GM12878 (cell line): ENCODE data around the gene RCAN1. TPM values are rescaled to one million over a fixed set of nuclear protein-coding genes. Genes with fewer than 3 reads are reported as not detected.

Source experiments
- ATAC-seq: fragments of 200-7000 bp; cut with Tn5 transposase; 3 replicates; pipeline ENCODE4 v1.9.1; 2020; ENCODE audit warnings: mild to moderate bottlenecking, moderate library complexity
- BruUV-seq: library from RNA; stranded (reverse); fragments of 400-500 nt; replicated peaks from 2 replicates; lab custom pipeline; 2021; lab: Mats Ljungman, UMichigan
- CTCF ChIA-PET: fragments of 300-600 bp; sonication (Branson Sonifier 250); formaldehyde crosslinking; extraction: SDS; loops from one replicate; lab custom pipeline; 2021; ENCODE audit warnings: inconsistent platforms; lab: Yijun Ruan, JAX
- POLR2A ChIA-PET: fragments of 350-600 bp; formaldehyde crosslinking; extraction: SDS; loops from one replicate; lab custom pipeline; 2021; ENCODE audit warnings: inconsistent platforms; lab: Charles Lee
- RAD21 ChIA-PET: fragments of 300-600 bp; sonication (Branson Sonifier 250); formaldehyde crosslinking; loops from one replicate; lab custom pipeline; 2023; ENCODE audit warnings: antibody characterized with exemption; ENCODE audit not compliant: unreplicated experiment; lab: Charles Lee
- SMC1A ChIA-PET: fragments of 300-600 bp; sonication (Branson Sonifier 250); formaldehyde crosslinking; loops from one replicate; lab custom pipeline; 2023; ENCODE audit not compliant: unreplicated experiment, uncharacterized antibody; lab: Charles Lee
- DNase-seq: peaks from one replicate; pipeline ENCODE4 v3.0.0-alpha.2; 2011; ENCODE audit warnings: low read depth, low spot score
- FAIRE-seq: peaks from 3 replicates; lab custom pipeline; 2011; peaks lifted over from hg19 to GRCh38; lab: Jason Lieb, UNC
- H2AFZ ChIP-seq: 2 replicates; pipeline ENCODE4 v1.6.0; 2011; ENCODE audit warnings: low read depth, low read length, control low read depth; ENCODE audit not compliant: control insufficient read depth
- H3K27ac ChIP-seq: 2 replicates; pipeline ENCODE4 v1.5.1; 2011; ENCODE audit warnings: control low read depth; ENCODE audit not compliant: control insufficient read depth, insufficient read depth
- H3K27me3 ChIP-seq, 2 experiments: replicated peaks in 1 of 2; 2 replicates each; pipeline versions ENCODE4 v1.6.0 to v1.6.1; 2011; ENCODE audit warnings: low read length in 1 of 2; ENCODE audit not compliant: control insufficient read depth in 2 of 2, insufficient read depth in 2 of 2
- H3K36me3 ChIP-seq, 2 experiments: 2 replicates each; pipeline ENCODE4 v1.5.1; 2011; ENCODE audit warnings: low read length in 1 of 2; ENCODE audit not compliant: control insufficient read depth in 2 of 2, insufficient read depth in 2 of 2
- H3K4me1 ChIP-seq: 2 replicates; pipeline ENCODE4 v1.6.1; 2011; ENCODE audit warnings: mild to moderate bottlenecking, low read length, moderate library complexity, mixed read lengths; ENCODE audit not compliant: control insufficient read depth, insufficient read depth
- H3K4me2 ChIP-seq: 2 replicates; pipeline ENCODE4 v1.6.0; 2011; ENCODE audit warnings: control low read depth; ENCODE audit not compliant: control insufficient read depth, insufficient read depth
- H3K4me3 ChIP-seq: fragments of 200-600 bp; sonication (generic); 2 replicates; pipeline ENCODE4 v1.5.1; 2016
- H3K79me2 ChIP-seq: 2 replicates; pipeline ENCODE4 v1.6.0; 2011; ENCODE audit warnings: low read length; ENCODE audit not compliant: control insufficient read depth, insufficient read depth
- H3K9ac ChIP-seq: 2 replicates; pipeline ENCODE4 v1.8.0; 2011; ENCODE audit warnings: low read length, control low read depth, mixed read lengths; ENCODE audit not compliant: control insufficient read depth, insufficient read depth
- H3K9me3 ChIP-seq: replicated peaks from 3 replicates; pipeline ENCODE4 v1.5.1; 2011; ENCODE audit warnings: mild to moderate bottlenecking, low read length; ENCODE audit not compliant: control insufficient read depth, insufficient read depth
- H4K20me1 ChIP-seq: 2 replicates; pipeline ENCODE4 v1.6.0; 2011; ENCODE audit not compliant: control insufficient read depth, insufficient read depth
- BRCA1 ChIP-seq: IDR thresholded peaks from 2 replicates; pipeline ENCODE4 v1.6.1; 2011; ENCODE audit warnings: low read depth, low read length, improper control_type of control experiment
- CREB1 ChIP-seq: IDR thresholded peaks from 2 replicates; pipeline ENCODE4 v1.6.1; 2012; ENCODE audit warnings: low read depth, mild to moderate bottlenecking, inconsistent platforms
- FOXK2 ChIP-seq: fragments of 450-650 bp; IDR thresholded peaks from 2 replicates; pipeline ENCODE4 v1.6.1; 2017; ENCODE audit warnings: mild to moderate bottlenecking, moderate library complexity
- GABPA ChIP-seq: IDR thresholded peaks from 2 replicates; pipeline ENCODE4 v1.6.1; 2014; ENCODE audit warnings: antibody characterized with exemption, low read depth, mild to moderate bottlenecking, inconsistent platforms
- HSF1 ChIP-seq: fragments of 150-350 bp; IDR thresholded peaks from 2 replicates; pipeline ENCODE4 v1.6.1; 2014; ENCODE audit warnings: mild to moderate bottlenecking, low read depth, low read length
- NFXL1 ChIP-seq: fragments of 450-650 bp; IDR thresholded peaks from 2 replicates; pipeline ENCODE4 v1.6.1; 2017; ENCODE audit warnings: antibody characterized with exemption, mild to moderate bottlenecking, borderline replicate concordance
- NFYB ChIP-seq: IDR thresholded peaks from 2 replicates; pipeline ENCODE4 v1.6.1; 2011; ENCODE audit warnings: low read depth, mild to moderate bottlenecking, low read length, improper control_type of control experiment, moderate library complexity; ENCODE audit not compliant: insufficient read depth
- SIX5 ChIP-seq: IDR thresholded peaks from 2 replicates; pipeline ENCODE4 v1.6.1; 2011; ENCODE audit warnings: mild to moderate bottlenecking, low read depth, low read length, moderate library complexity; ENCODE audit not compliant: severe bottlenecking
- STAT1 ChIP-seq: fragments of 450-650 bp; conservative IDR thresholded peaks from 2 replicates; pipeline ENCODE4 v1.6.1; 2014; ENCODE audit warnings: antibody characterized with exemption, mild to moderate bottlenecking
- WGBS: methylation state at CpG from one replicate; pipeline ENCODE4 v1.1.6; 2016; ENCODE audit warnings: low lambda C conversion rate; ENCODE audit not compliant: insufficient replicate concordance, insufficient coverage; ENCODE audit errors: missing lambda C conversion rate; 5-methylcytosine and 5-hydroxymethylcytosine counted together
- in situ Hi-C: fragments of 300-500 bp; cut with MboI; formaldehyde crosslinking; loops from 9 replicates; pipeline ENCODE4 v1.14.3; 2018; ENCODE audit warnings: mixed read lengths
- intact Hi-C: fragments of 100-400 bp; cut with micrococcal nuclease; formaldehyde crosslinking; loops from one replicate; pipeline ENCODE4 v1.14.2; 2022; ENCODE audit not compliant: unreplicated experiment
- polyA plus RNA-seq, 11 experiments: library from polyadenylated mRNA; depleted of rRNA in 4 of 11; unstranded in 6 of 11; stranded (reverse) in 5 of 11; fragments of >200 nt; fragmentation: Nextera tagmentation in 4 of 11; fragmentation: Illumina TruSeq in 1 of 11; extraction: Ambion mirVana in 4 of 11; extraction: Trizol in 1 of 11; gene quantifications; 1 replicate in 1 of 11; 2 replicates in 10 of 11; pipeline versions ENCODE4 v1.2.1 to v1.2.3, GENCODE V29; 2011 to 2016; ENCODE audit warnings: inconsistent platforms in 2 of 11, missing spikeins in 2 of 11, low read depth in 1 of 11
- total RNA-seq, 4 experiments: library from RNA; depleted of rRNA in 3 of 4; stranded (reverse); fragments of >200 nt in 3 of 4; fragmentation: Illumina TruSeq in 1 of 4; extraction: Trizol in 1 of 4; gene quantifications; 2 replicates each; pipeline versions ENCODE4 v1.2.1 to v1.2.3, GENCODE V29; 2013 to 2021

The RCAN1 gene
- total and polyA plus RNA-seq, 10 of the 15 experiments (the other 5 are each of a cell fraction or from before 2014, with no cell fraction given) = 2.8 to 12.9 (median 10.5) TPM

GRCh38 chr21:34513129-34513675 is 101.7 kb downstream of the RCAN1 start:
- H3K27ac ChIP-seq = no peak overlapping the region
- 82% methylated on average over 2 of the region's 2 CpGs for WGBS
- ATAC-seq (no peak), FAIRE-seq (no peak), DNase-seq (no peak)
- H3K9me3 ChIP-seq = no peaks in the 10 kb centered on the region
- no peak overlapping the region for H3K9ac ChIP-seq
- in situ Hi-C loops = no loop called here
- intact Hi-C loops = no loop called here
- no peaks in the 10 kb centered on the region for H3K36me3 ChIP-seq
- H3K4me1 ChIP-seq = no peaks in the 10 kb centered on the region
- BruUV-seq = no TSS peak
- ChIA-PET RAD21 (interaction anchor here (2.6 kb wide), 1 partner anchor 70 kb away, joined by 10 read pairs; no protein-coding TSS in a partner anchor), POLR2A (no interaction called here), CTCF (interaction anchor here (1.3 to 13.6 kb wide), 2 partner anchors 90 to 118 kb away, joined by 3 to 216 read pairs; no protein-coding TSS in a partner anchor), SMC1A (interaction anchor here (1.7 kb wide), 1 partner anchor 90 kb away, joined by 7 read pairs; no protein-coding TSS in a partner anchor)
- H2AFZ ChIP-seq = no peak overlapping the region
- H3K4me3 ChIP-seq = no peak overlapping the region
- H3K79me2 ChIP-seq = no peaks in the 10 kb centered on the region
- no peaks in the 10 kb centered on the region for H3K27me3 ChIP-seq
- H4K20me1 ChIP-seq = no peaks in the 10 kb centered on the region
- H3K4me2 ChIP-seq = no peak overlapping the region
- no peak for TF ChIP-seq FOXK2
- no peak for TF ChIP-seq SIX5
- no peak for TF ChIP-seq HSF1
- no peak for TF ChIP-seq NFXL1
- no peak for TF ChIP-seq BRCA1
- TF ChIP-seq GABPA = no peak
- no peak for TF ChIP-seq STAT1
- no peak for TF ChIP-seq CREB1
- no peak for TF ChIP-seq NFYB
